ENCODE data around the gene ARL10. TPM values are rescaled to one million over a fixed set of nuclear protein-coding genes. Genes with fewer than 3 reads are reported as not detected.

The ARL10 gene
- total RNA-seq, 4 donors from 2014 or later, result 1.1 to 4.9 (median 2.6) TPM

- Histone ChIP-seq H3K4me1 (peaks cover 5 to 45% (median 37%) of the 10 kb centered on the region in 4 donors), H3K36me3 (no peaks in the 10 kb centered on the region), H3K27me3 (no peaks in the 10 kb centered on the region), H3K27ac (peak overlapping the region; percentile 93 to 97 (median 94)), H3K9me3 (no peaks in the 10 kb centered on the region), H3K4me3 (peak overlapping the region in 3 of 4 donors; percentile 80 to 93 (median 84))
- 82 to 90% methylated on average over 10 to 11 of the region's 11 CpGs for WGBS, 2 donors (ENCODE audit: low coverage in 1 of 2)
- intact Hi-C loops (cut with DNase I; ENCODE audit: low total_unique reads) (no loop called here), in situ Hi-C loops (cut with MboI; ENCODE audit: low pct_ligation_motif_present in 1 of 4, low pct_unique_long_range_greater_than_20kb in 1 of 4, low sequenced_read_pairs in 3 of 4) (loop anchor here in 2 of 4 donors (10.0 to 25.0 kb wide), 2 partner anchors 158 to 170 kb away; no protein-coding TSS in a partner anchor)
- no peak for DNase-seq
- no peak for TF ChIP-seq POLR2AphosphoS5 (IDR thresholded peaks at IDR 0.05)
- peak in 1 of 5 experiments; percentile 0 for TF ChIP-seq CTCF (IDR thresholded peaks at IDR 0.05)
- no peak for TF ChIP-seq EP300 (IDR thresholded peaks at IDR 0.05; ENCODE audit: low read depth)
- no peak for TF ChIP-seq POLR2A (IDR thresholded peaks at IDR 0.05)
Observed at GRCh38 chr5:176416965-176417364, 51.7 kb downstream of the ARL10 start.

- Histone ChIP-seq H3K36me3 (no peaks in the 10 kb centered on the region), H3K9me3 (no peaks in the 10 kb centered on the region), H3K4me3 (no peak overlapping the region), H3K27ac (peak overlapping the region in 1 of 4 donors; percentile 8), H3K27me3 (no peaks in the 10 kb centered on the region), H3K4me1 (peaks cover 5 to 34% (median 31%) of the 10 kb centered on the region in 4 donors)
- WGBS, 2 donors (ENCODE audit: low coverage in 1 of 2), result 65 to 69% methylated on average over 6 to 9 of the region's 9 CpGs
- in situ Hi-C loops (cut with MboI; ENCODE audit: low pct_ligation_motif_present in 1 of 4, low pct_unique_long_range_greater_than_20kb in 1 of 4, low sequenced_read_pairs in 3 of 4) (loop anchor here in 2 of 4 donors (10.0 to 25.0 kb wide), 2 partner anchors 157 to 169 kb away; no protein-coding TSS in a partner anchor), intact Hi-C loops (cut with DNase I; ENCODE audit: low total_unique reads) (no loop called here)
- peak in 1 of 3 donors; percentile 45 for TF ChIP-seq POLR2AphosphoS5 (IDR thresholded peaks at IDR 0.05)
- TF ChIP-seq CTCF (IDR thresholded peaks at IDR 0.05), result no peak
- peak; percentile 61 for DNase-seq
Observed at GRCh38 chr5:176418251-176418650, 53.0 kb downstream of the ARL10 start.

- in situ Hi-C loops (cut with MboI; ENCODE audit: low pct_ligation_motif_present in 1 of 4, low pct_unique_long_range_greater_than_20kb in 1 of 4, low sequenced_read_pairs in 3 of 4) (loop anchor here in 1 of 4 donors (25.0 kb wide), 1 partner anchor 167 kb away; no protein-coding TSS in a partner anchor), intact Hi-C loops (cut with DNase I; ENCODE audit: low total_unique reads) (no loop called here)
- TF ChIP-seq POLR2A (IDR thresholded peaks at IDR 0.05) (no peak), CTCF (IDR thresholded peaks at IDR 0.05) (no peak), EP300 (IDR thresholded peaks at IDR 0.05; ENCODE audit: low read depth) (no peak), POLR2AphosphoS5 (IDR thresholded peaks at IDR 0.05) (no peak)
- H3K36me3 ChIP-seq, result no peaks in the 10 kb centered on the region
- no peak overlapping the region for H3K27ac ChIP-seq
- WGBS, 2 donors (ENCODE audit: low coverage in 1 of 2), result 85 to 89% methylated on average over 5 of the region's 5 CpGs
- H3K9me3 ChIP-seq, result no peaks in the 10 kb centered on the region
- no peak overlapping the region for H3K4me3 ChIP-seq
- peaks cover 8 to 22% (median 13%) of the 10 kb centered on the region in 4 donors for H3K4me1 ChIP-seq
- no peak for DNase-seq
- H3K27me3 ChIP-seq, result no peaks in the 10 kb centered on the region
Observed at GRCh38 chr5:176420086-176420485, 54.8 kb downstream of the ARL10 start.

- Histone ChIP-seq H3K27ac (no peak overlapping the region), H3K36me3 (no peaks in the 10 kb centered on the region), H3K4me3 (no peak overlapping the region), H3K4me1 (peaks cover 7 to 16% (median 8%) of the 10 kb centered on the region in 4 donors), H3K27me3 (no peaks in the 10 kb centered on the region), H3K9me3 (no peaks in the 10 kb centered on the region)
- WGBS, 2 donors (ENCODE audit: low coverage in 1 of 2), result 62 to 74% methylated on average over 2 of the region's 2 CpGs
- intact Hi-C loops (cut with DNase I; ENCODE audit: low total_unique reads) (no loop called here), in situ Hi-C loops (cut with MboI; ENCODE audit: low pct_ligation_motif_present in 1 of 4, low pct_unique_long_range_greater_than_20kb in 1 of 4, low sequenced_read_pairs in 3 of 4) (loop anchor here in 1 of 4 donors (25.0 kb wide), 1 partner anchor 166 kb away; no protein-coding TSS in a partner anchor)
- DNase-seq, result no peak
- no peak for TF ChIP-seq CTCF (IDR thresholded peaks at IDR 0.05)
- TF ChIP-seq POLR2A (IDR thresholded peaks at IDR 0.05), result no peak
- TF ChIP-seq EP300 (IDR thresholded peaks at IDR 0.05; ENCODE audit: low read depth), result no peak
Observed at GRCh38 chr5:176420972-176421544, 55.8 kb downstream of the ARL10 start.
